Heart left ventricle (tissue), 13 donors: ENCODE results near the gene MYO15A.

Experiments
- POLR2A ChIP-seq, 2 donors: fragments of 450-650 bp; IDR thresholded peaks; one replicate each; pipeline ENCODE4 v1.6.1; 2017; ENCODE audit warnings: antibody characterized with exemption in 2 of 2, mild to moderate bottlenecking in 2 of 2, moderate library complexity in 2 of 2
- TF ChIP-seq, protein P1 (sequence below), 12 donors: fragments of 200-600 bp; sonication (generic) in 4 of 12; IDR thresholded peaks; one replicate each; pipeline versions ENCODE4 v1.5.0 to v1.8.0; 2018 to 2022; ENCODE audit warnings: antibody characterized with exemption in 12 of 12, mild to moderate bottlenecking in 5 of 12
- donor health status: ischemic (EF 13 %, LVEDD 7.1; RV severe dilation, severe dysfunction).
- donor health status: DM: no; HTN: yes; CAD: no.
- donor health status: DM: no; HTN: no; CAD: no.
- donor health status: ischemic (EF 25% LVEDD 6.9; RV normal size, moderate dysfunction).
- donor health status: ischemic (EF 25% LVEDD 5.7; RV mildly dilated, moderate dysfunction).
- donor health status: ischemic (EF 35%, LVEDD 5.7; RV mildly dilated, moderate dysfunction).
- donor health status: nonischemic (EF 11% LVEDD 7.7; RV severe dilation, severe dysfunction).
- donor health status: DM: yes; HTN: yes; CAD: no.
- donor health status: PGD.
- donor health status: ischemic (EF 29% LVEDD 5.4; RV normal size, mild dysfunction).
- donor health status: nonischemic (EF 23%, LVEDD 6.1; RV moderate dilation, normal function).

- TF ChIP-seq, protein P1, sequence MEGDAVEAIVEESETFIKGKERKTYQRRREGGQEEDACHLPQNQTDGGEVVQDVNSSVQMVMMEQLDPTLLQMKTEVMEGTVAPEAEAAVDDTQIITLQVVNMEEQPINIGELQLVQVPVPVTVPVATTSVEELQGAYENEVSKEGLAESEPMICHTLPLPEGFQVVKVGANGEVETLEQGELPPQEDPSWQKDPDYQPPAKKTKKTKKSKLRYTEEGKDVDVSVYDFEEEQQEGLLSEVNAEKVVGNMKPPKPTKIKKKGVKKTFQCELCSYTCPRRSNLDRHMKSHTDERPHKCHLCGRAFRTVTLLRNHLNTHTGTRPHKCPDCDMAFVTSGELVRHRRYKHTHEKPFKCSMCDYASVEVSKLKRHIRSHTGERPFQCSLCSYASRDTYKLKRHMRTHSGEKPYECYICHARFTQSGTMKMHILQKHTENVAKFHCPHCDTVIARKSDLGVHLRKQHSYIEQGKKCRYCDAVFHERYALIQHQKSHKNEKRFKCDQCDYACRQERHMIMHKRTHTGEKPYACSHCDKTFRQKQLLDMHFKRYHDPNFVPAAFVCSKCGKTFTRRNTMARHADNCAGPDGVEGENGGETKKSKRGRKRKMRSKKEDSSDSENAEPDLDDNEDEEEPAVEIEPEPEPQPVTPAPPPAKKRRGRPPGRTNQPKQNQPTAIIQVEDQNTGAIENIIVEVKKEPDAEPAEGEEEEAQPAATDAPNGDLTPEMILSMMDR (IDR thresholded peaks at IDR 0.05) = no peak
- TF ChIP-seq POLR2A (IDR thresholded peaks at IDR 0.05) = no peak
Observed at GRCh38 chr17:18144855-18145254, 36.3 kb downstream of the MYO15A start.
